ENCODE results near the gene COL6A6.

DNA sequence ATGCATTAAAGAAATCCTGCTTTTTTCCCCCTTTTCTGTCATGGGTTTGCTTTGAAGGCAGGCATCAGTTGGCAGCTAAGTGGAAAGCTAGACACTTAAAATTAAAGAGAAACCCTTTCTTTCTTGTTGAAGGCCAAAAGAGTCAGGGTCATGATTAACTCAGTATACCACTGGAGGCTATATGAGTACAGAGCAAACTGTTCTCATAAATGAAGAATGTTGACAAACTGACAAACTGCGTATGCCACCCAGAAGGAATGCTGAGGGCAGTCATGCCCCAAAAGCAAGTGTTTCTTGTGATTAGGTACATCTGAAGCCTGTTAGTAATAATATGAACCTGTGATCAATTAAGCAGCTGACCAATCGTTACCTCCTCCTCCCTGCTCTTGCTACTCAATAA, 43.6 kb upstream of the COL6A6 start:
- no peak for TF ChIP-seq TARDBP (IDR thresholded peaks at IDR 0.05)
- no peak for TF ChIP-seq SUZ12 (IDR thresholded peaks at IDR 0.05)

Measured in HEK293T (cell line).